ENCODE results near the gene KRT38.

KRT38 gene

DNA sequence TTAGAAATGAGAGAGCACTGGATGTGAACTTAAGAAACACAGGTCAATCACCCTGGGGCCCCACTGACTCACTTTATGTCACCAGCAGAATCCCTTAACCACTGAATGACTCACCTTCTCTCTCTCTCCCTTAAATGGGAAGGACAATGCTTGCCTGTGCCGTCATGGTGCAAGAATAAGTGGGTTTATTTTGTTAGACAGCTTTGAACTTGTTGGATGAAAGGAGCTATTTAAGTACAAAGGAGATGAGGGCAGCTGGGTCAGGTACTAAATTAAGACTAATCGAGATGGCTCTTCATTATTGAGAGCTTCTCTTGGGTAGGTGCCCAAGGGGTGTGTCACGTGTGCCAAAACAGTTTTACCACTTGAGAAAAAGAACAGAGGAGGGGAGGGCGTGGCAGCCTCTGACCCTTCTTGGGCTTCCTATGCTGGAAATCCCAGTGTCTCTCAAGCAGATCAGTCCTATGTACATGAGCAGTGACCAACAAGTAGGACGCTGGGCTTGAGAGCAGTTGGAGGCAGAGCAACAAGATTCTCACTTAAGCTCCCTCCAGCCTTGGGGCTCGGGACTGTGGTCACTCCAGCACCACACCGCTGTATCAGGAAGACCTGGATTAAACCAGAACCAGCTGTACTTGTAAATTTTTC lies 36.6 kb downstream of the KRT38 start:
- no peak for TF ChIP-seq TAF1 (IDR thresholded peaks at IDR 0.05; ENCODE audit: borderline replicate concordance, insufficient read depth, low read length)
- TF ChIP-seq SIN3A (IDR thresholded peaks at IDR 0.05; ENCODE audit: borderline replicate concordance, insufficient read depth, low read length): no peak

DNA sequence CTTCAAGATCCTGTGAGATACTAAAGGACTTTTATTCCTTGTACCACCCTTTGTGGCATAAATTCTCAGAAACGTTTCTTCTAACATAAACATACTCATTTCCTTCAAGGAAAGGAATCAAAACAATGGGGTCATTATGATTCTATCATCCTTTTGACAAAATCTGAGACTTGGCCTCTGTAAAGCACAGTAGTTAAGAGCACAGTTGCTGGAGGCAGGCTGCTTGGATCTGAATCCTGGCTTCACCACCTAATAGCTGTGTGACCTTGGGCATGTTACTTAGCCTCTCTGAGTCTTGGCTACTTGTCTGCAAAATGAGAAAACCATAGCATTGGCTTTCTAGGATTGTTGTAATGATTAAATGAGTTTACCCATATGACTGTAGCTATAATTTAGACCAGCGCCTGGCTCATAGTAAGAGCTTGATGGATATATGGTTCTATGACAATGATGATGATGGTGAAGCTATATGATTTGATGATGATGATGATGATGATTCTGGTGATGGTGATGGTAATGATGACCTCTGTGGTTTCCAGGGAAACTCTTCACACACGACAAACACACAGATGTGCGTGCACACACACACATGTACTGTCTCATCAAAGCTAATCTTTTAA lies 37.3 kb downstream of the KRT38 start:
- TF ChIP-seq, protein P1, sequence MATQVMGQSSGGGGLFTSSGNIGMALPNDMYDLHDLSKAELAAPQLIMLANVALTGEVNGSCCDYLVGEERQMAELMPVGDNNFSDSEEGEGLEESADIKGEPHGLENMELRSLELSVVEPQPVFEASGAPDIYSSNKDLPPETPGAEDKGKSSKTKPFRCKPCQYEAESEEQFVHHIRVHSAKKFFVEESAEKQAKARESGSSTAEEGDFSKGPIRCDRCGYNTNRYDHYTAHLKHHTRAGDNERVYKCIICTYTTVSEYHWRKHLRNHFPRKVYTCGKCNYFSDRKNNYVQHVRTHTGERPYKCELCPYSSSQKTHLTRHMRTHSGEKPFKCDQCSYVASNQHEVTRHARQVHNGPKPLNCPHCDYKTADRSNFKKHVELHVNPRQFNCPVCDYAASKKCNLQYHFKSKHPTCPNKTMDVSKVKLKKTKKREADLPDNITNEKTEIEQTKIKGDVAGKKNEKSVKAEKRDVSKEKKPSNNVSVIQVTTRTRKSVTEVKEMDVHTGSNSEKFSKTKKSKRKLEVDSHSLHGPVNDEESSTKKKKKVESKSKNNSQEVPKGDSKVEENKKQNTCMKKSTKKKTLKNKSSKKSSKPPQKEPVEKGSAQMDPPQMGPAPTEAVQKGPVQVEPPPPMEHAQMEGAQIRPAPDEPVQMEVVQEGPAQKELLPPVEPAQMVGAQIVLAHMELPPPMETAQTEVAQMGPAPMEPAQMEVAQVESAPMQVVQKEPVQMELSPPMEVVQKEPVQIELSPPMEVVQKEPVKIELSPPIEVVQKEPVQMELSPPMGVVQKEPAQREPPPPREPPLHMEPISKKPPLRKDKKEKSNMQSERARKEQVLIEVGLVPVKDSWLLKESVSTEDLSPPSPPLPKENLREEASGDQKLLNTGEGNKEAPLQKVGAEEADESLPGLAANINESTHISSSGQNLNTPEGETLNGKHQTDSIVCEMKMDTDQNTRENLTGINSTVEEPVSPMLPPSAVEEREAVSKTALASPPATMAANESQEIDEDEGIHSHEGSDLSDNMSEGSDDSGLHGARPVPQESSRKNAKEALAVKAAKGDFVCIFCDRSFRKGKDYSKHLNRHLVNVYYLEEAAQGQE (IDR thresholded peaks at IDR 0.05; ENCODE audit: insufficient read depth in 1 of 2, low read depth in 2 of 2, low read length in 2 of 2): no peak
- TF ChIP-seq SIN3A (IDR thresholded peaks at IDR 0.05; ENCODE audit: borderline replicate concordance, insufficient read depth, low read length): no peak
- TF ChIP-seq TAF1 (IDR thresholded peaks at IDR 0.05; ENCODE audit: borderline replicate concordance, insufficient read depth, low read length): no peak
- TF ChIP-seq FOXP2 (optimal IDR thresholded peaks at IDR 0.05; ENCODE audit: borderline replicate concordance, extremely low read depth, extremely low read length, insufficient read depth): no peak
- no peak for TF ChIP-seq POLR2AphosphoS5 (IDR thresholded peaks at IDR 0.05; ENCODE audit: low read depth, low read length)

DNA sequence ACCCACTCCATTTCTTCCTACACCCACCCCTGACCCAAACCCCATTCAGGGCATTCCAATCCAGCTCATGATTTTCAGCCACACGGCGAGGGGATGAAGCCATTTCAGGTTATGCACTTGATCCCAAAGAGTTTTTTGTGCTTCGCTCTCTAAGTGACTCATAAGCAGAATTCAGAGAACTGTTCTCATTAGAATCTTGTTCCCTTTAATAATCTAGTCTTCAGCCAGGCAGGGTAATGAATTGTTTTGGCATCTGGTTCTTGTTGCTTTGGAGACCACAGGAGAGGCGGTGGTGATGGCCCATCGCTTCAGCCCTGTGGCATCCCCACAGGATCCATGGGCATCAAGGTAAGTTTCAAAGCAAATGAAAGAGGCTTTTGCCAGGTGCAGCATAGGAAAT lies 38.6 kb downstream of the KRT38 start:
- TF ChIP-seq FOXP2 (optimal IDR thresholded peaks at IDR 0.05; ENCODE audit: borderline replicate concordance, extremely low read depth, extremely low read length, insufficient read depth) (no peak), SIN3A (IDR thresholded peaks at IDR 0.05; ENCODE audit: borderline replicate concordance, insufficient read depth, low read length) (no peak), TAF1 (IDR thresholded peaks at IDR 0.05; ENCODE audit: borderline replicate concordance, insufficient read depth, low read length) (no peak), POLR2AphosphoS5 (IDR thresholded peaks at IDR 0.05; ENCODE audit: low read depth, low read length) (no peak)
- TF ChIP-seq, protein P1 (IDR thresholded peaks at IDR 0.05; ENCODE audit: insufficient read depth in 1 of 2, low read depth in 2 of 2, low read length in 2 of 2): no peak

DNA sequence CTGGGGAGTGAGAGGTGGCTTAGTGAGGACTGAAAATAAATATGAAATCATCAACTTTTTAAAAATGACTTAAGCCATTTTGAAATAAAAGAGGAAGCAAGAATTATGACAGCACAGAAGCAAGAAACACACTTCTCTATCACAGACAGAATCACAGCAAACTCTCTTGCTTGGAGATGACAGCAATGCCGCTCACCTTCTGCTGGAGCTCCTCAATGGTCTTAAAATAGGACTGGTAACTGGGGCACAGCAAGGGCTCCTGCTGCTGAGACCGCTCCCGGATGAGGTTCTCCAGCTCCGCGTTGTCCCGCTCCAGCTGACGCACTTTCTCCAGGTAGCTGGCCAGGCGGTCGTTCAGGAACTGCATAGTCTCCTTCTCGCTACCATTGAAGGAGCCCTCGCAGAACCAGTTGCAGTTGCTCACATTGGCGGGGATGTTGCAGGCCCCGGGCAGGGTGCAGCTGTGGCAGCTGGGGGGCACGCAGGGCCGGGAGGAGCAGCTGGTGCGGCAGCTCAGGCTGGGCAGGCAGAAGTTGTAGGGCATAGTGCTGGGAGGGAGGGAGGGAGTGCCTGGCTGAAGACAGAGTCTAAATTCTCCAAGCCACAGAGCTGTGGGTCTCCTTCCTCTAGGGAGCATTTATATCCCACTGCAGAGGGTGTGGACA lies 43.7 kb downstream of the KRT38 start, which contains the start of gene KRT31:
Gene KRT31 (minus strand): TSS at position 613 of the 665 bp plus-strand sequence. CDS start 69 bp downstream, at position 544.
- TF ChIP-seq TAF1 (IDR thresholded peaks at IDR 0.05; ENCODE audit: borderline replicate concordance, insufficient read depth, low read length) (no peak), FOXP2 (optimal IDR thresholded peaks at IDR 0.05; ENCODE audit: borderline replicate concordance, extremely low read depth, extremely low read length, insufficient read depth) (no peak), SIN3A (IDR thresholded peaks at IDR 0.05; ENCODE audit: borderline replicate concordance, insufficient read depth, low read length) (no peak), POLR2AphosphoS5 (IDR thresholded peaks at IDR 0.05; ENCODE audit: low read depth, low read length) (no peak)
- TF ChIP-seq, protein P1 (IDR thresholded peaks at IDR 0.05; ENCODE audit: insufficient read depth in 1 of 2, low read depth in 2 of 2, low read length in 2 of 2): no peak

DNA sequence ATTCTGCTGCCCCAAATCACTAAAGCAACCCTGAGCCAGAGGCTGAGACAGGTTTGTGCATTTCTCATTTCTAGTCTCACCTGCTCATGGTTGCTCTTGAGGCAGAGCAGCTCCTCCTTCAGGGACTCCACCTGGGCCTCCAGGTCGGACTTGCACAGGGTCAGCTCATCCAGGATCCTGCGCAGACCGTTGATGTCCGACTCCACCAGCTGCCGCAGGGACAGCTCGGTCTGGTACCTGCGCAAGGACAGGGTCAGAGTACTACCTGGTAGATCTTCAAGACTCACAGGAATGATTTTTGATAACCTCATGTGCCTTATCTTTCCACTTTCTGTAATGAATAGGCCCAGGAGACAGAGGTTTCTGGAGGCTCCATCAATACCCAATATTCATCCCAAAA lies 44.4 kb downstream of the KRT38 start:
- TF ChIP-seq POLR2AphosphoS5 (IDR thresholded peaks at IDR 0.05; ENCODE audit: low read depth, low read length) (no peak), TAF1 (IDR thresholded peaks at IDR 0.05; ENCODE audit: borderline replicate concordance, insufficient read depth, low read length) (no peak), SIN3A (IDR thresholded peaks at IDR 0.05; ENCODE audit: borderline replicate concordance, insufficient read depth, low read length) (no peak), FOXP2 (optimal IDR thresholded peaks at IDR 0.05; ENCODE audit: borderline replicate concordance, extremely low read depth, extremely low read length, insufficient read depth) (no peak)
- TF ChIP-seq, protein P1 (IDR thresholded peaks at IDR 0.05; ENCODE audit: insufficient read depth in 1 of 2, low read depth in 2 of 2, low read length in 2 of 2): no peak

Measured in PFSK-1 (cell line).